Keratinocyte (primary cell): ENCODE data around the gene KRTAP10-6.
"Not testable (repeated sequence)": the region's sequence is repeated elsewhere in the genome, so short reads cannot be mapped to it uniquely, and the experiment has no call there.

Source experiments
- EZH2 ChIP-seq: IDR thresholded peaks from one replicate; pipeline ENCODE4 v1.6.1; 2012; ENCODE audit warnings: inconsistent platforms, mild to moderate bottlenecking, low read length, moderate library complexity
- TF ChIP-seq, protein P1 (sequence below), 3 experiments: IDR thresholded peaks in 1 of 3; conservative IDR thresholded peaks in 1 of 3; optimal IDR thresholded peaks in 1 of 3; 2 replicates in 2 of 3; 3 replicates in 1 of 3; pipeline versions ENCODE3 to v1.5.1; 2011; ENCODE audit warnings: low read length in 3 of 3, mild to moderate bottlenecking in 3 of 3, moderate library complexity in 2 of 3, control low read depth in 1 of 3, inconsistent platforms in 1 of 3; ENCODE audit not compliant: insufficient read depth in 2 of 3; ENCODE audit errors: extremely low read depth in 1 of 3

DNA sequence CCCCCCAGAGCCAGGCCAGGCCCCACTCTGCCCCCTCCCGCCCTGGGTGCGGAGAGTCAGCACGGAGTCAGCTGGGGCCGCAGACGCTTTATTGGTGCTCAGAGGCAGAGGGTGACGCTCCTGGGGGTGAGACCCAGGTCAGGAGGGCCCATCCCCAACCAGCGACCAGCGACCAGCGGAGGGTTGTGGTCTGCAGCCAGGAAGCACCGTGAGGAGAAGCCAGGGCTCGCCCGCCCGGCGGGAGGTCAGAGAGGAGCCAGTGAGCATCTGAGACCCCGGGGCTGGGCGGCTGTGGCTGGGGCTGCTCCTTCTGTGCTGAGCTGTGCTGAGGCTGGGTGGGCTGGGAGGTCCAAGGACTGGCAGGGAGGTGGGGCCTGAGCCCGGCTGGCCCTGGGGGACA is 42.0 kb downstream of the KRTAP10-6 start:
- TF ChIP-seq, protein P1, sequence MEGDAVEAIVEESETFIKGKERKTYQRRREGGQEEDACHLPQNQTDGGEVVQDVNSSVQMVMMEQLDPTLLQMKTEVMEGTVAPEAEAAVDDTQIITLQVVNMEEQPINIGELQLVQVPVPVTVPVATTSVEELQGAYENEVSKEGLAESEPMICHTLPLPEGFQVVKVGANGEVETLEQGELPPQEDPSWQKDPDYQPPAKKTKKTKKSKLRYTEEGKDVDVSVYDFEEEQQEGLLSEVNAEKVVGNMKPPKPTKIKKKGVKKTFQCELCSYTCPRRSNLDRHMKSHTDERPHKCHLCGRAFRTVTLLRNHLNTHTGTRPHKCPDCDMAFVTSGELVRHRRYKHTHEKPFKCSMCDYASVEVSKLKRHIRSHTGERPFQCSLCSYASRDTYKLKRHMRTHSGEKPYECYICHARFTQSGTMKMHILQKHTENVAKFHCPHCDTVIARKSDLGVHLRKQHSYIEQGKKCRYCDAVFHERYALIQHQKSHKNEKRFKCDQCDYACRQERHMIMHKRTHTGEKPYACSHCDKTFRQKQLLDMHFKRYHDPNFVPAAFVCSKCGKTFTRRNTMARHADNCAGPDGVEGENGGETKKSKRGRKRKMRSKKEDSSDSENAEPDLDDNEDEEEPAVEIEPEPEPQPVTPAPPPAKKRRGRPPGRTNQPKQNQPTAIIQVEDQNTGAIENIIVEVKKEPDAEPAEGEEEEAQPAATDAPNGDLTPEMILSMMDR (optimal IDR thresholded peaks at IDR 0.05 in 1 of 3, IDR thresholded peaks at IDR 0.05 in 1 of 3, conservative IDR thresholded peaks at IDR 0.05 in 1 of 3; ENCODE audit: extremely low read depth in 1 of 3, insufficient read depth in 2 of 3, low read length in 3 of 3), result not testable (repeated sequence)
- TF ChIP-seq EZH2, result not testable (repeated sequence)
